ES-I3 (cell line): Measurements from ENCODE around the gene CACNA1I.

Experiments
- H3K36me3 ChIP-seq: 2 replicates; pipeline ENCODE4 v1.6.1; 2013; ENCODE audit warnings: mild to moderate bottlenecking, low read length, control low read depth, moderate library complexity; ENCODE audit not compliant: insufficient read depth
- H3K4me1 ChIP-seq: 2 replicates; pipeline ENCODE4 v1.6.1; 2013; ENCODE audit warnings: mild to moderate bottlenecking, control low read depth, low read length; ENCODE audit not compliant: insufficient read depth
- H3K9ac ChIP-seq: 2 replicates; pipeline ENCODE4 v1.6.1; 2013; ENCODE audit warnings: low read depth, mild to moderate bottlenecking, low read length, moderate library complexity
- H3K9me3 ChIP-seq: 2 replicates; pipeline ENCODE4 v1.6.1; 2013; ENCODE audit warnings: mild to moderate bottlenecking, low read length, moderate library complexity; ENCODE audit not compliant: control insufficient read depth, insufficient read depth

Gene CACNA1I

GRCh38 chr22:39734866-39735265, 164.3 kb downstream of the CACNA1I start:
- Histone ChIP-seq H3K4me1 (peaks cover 8% of the 10 kb centered on the region; the same call in 1 of the 2 replicates), H3K9me3 (peaks cover 4% of the 10 kb centered on the region; the same call in 1 of the 2 replicates), H3K36me3 (no peaks in the 10 kb centered on the region), H3K9ac (no peak overlapping the region)

GRCh38 chr22:39735776-39736175, 165.2 kb downstream of the CACNA1I start:
- Histone ChIP-seq H3K9ac (no peak overlapping the region), H3K36me3 (no peaks in the 10 kb centered on the region), H3K9me3 (peaks cover 4% of the 10 kb centered on the region; the same call in 1 of the 2 replicates)

GRCh38 chr22:39738746-39739145, 168.2 kb downstream of the CACNA1I start:
- H3K9ac ChIP-seq, result no peak overlapping the region

More at GRCh38 chr22:39735776-39736175, 165.2 kb downstream of the CACNA1I start:
- H3K4me1 ChIP-seq, result peaks cover 8% of the 10 kb centered on the region; the same call in 1 of the 2 replicates

More at GRCh38 chr22:39738746-39739145, 168.2 kb downstream of the CACNA1I start:
- Histone ChIP-seq H3K9me3 (peaks cover 4% of the 10 kb centered on the region; the same call in 1 of the 2 replicates), H3K4me1 (no peaks in the 10 kb centered on the region), H3K36me3 (no peaks in the 10 kb centered on the region)
